GM13977 (cell line): ENCODE results near the gene RAB6B.

ENCODE experiments used
- DNase-seq: peaks from one replicate; pipeline ENCODE4 v3.0.0; 2012; ENCODE audit warnings: low spot score
- CTCF ChIP-seq: IDR thresholded peaks from 2 replicates; pipeline ENCODE4 v1.5.1; 2012; ENCODE audit warnings: mild to moderate bottlenecking, control low read depth; ENCODE audit not compliant: insufficient read depth; ENCODE audit errors: extremely low read depth, missing control alignments
- in situ Hi-C: fragments of 300-500 bp; cut with MboI; formaldehyde crosslinking; loops from one replicate; pipeline ENCODE4 v1.12.0; 2022; ENCODE audit warnings: low sequenced_read_pairs, low pct_unique_long_range_greater_than_20kb, mixed read lengths, inconsistent platforms; ENCODE audit not compliant: unreplicated experiment

RAB6B gene

GRCh38 chr3:133895208-133896001 is at the start of gene RAB6B:
TSS of gene RAB6B (minus strand) at chr3:133895882. CDS start at chr3:133895466, 416 bp downstream.
- peak; percentile 76 for DNase-seq
- in situ Hi-C loops: no loop called here
- TF ChIP-seq CTCF: no peak

- in situ Hi-C loops: loop anchor here (25.0 kb wide), 1 partner anchor 517 kb away; no protein-coding TSS in a partner anchor
Measured at GRCh38 chr3:133944641-133945380, 49.1 kb upstream of the RAB6B start.

GRCh38 chr3:133944181-133944580 is 48.5 kb upstream of the RAB6B start:
- in situ Hi-C loops: loop anchor here (25.0 kb wide), 1 partner anchor 518 kb away; no protein-coding TSS in a partner anchor
- no peak for DNase-seq
- no peak for TF ChIP-seq CTCF

More at GRCh38 chr3:133944641-133945380, 49.1 kb upstream of the RAB6B start:
- no peak for TF ChIP-seq CTCF
- no peak for DNase-seq

- DNase-seq: no peak
- in situ Hi-C loops: loop anchor here (25.0 kb wide), 1 partner anchor 519 kb away; no protein-coding TSS in a partner anchor
- TF ChIP-seq CTCF: no peak
Measured at GRCh38 chr3:133943639-133944141, 48.0 kb upstream of the RAB6B start.

- TF ChIP-seq CTCF: no peak
- in situ Hi-C loops: loop anchor here (25.0 kb wide), 1 partner anchor 519 kb away; no protein-coding TSS in a partner anchor
Measured at GRCh38 chr3:133943031-133943535, 47.4 kb upstream of the RAB6B start.

GRCh38 chr3:133941415-133941821 is 45.7 kb upstream of the RAB6B start:
- no peak for TF ChIP-seq CTCF
- DNase-seq: no peak
- in situ Hi-C loops: loop anchor here (25.0 kb wide), 1 partner anchor 521 kb away; no protein-coding TSS in a partner anchor

More at GRCh38 chr3:133943031-133943535, 47.4 kb upstream of the RAB6B start:
- no peak for DNase-seq
